Cardiac muscle cell (in vitro differentiated cells and primary cell): ENCODE results near the gene DUSP6. TPM values are rescaled to one million over a fixed set of nuclear protein-coding genes. Genes with fewer than 3 reads are reported as not detected.

Experiments used
- DNase-seq, 2 donors: peaks; one replicate each; pipeline versions ENCODE4 v3.0.0 to v3.0.0-alpha.2; 2010 to 2017; ENCODE audit warnings: low read depth in 1 of 2, low spot score in 1 of 2
- H3K27ac ChIP-seq: fragments of 200-600 bp; sonication (generic); 2 replicates; pipeline ENCODE4 v1.5.1; 2016
- H3K27me3 ChIP-seq: fragments of 200-600 bp; sonication (generic); 2 replicates; pipeline ENCODE4 v1.6.0; 2016; ENCODE audit warnings: control low read depth
- H3K36me3 ChIP-seq: fragments of 200-600 bp; sonication (generic); 2 replicates; pipeline ENCODE4 v1.5.1; 2016; ENCODE audit warnings: control low read depth
- H3K4me1 ChIP-seq: fragments of 200-600 bp; sonication (generic); 2 replicates; pipeline ENCODE4 v1.8.1; 2017; ENCODE audit warnings: low read depth, mild to moderate bottlenecking, mixed run types
- H3K4me3 ChIP-seq: fragments of 200-600 bp; sonication (generic); 2 replicates; pipeline ENCODE4 v1.5.1; 2016; ENCODE audit warnings: mild to moderate bottlenecking
- H3K9me3 ChIP-seq: fragments of 200-600 bp; sonication (generic); 2 replicates; pipeline ENCODE4 v1.5.1; 2017; ENCODE audit warnings: low read depth, mild to moderate bottlenecking, control low read depth
- polyA plus RNA-seq: library from polyadenylated mRNA; unstranded; fragments of >200 nt; fragmentation: Nextera tagmentation; extraction: Ambion mirVana; gene quantifications from 2 replicates; pipeline ENCODE4 v1.2.1, GENCODE V29; 2016
- total RNA-seq: library from RNA; depleted of rRNA; stranded (reverse); fragments of >200 nt; gene quantifications from 2 replicates; pipeline ENCODE4 v1.2.3, GENCODE V29; 2016
- TF ChIP-seq, protein P1 (sequence below): IDR thresholded peaks from 2 replicates; pipeline ENCODE4 v1.5.1; 2012; ENCODE audit warnings: low read depth, mild to moderate bottlenecking, low read length

The DUSP6 gene
- total and polyA plus RNA-seq, 2 experiments from 2014 or later = 191 to 200 TPM

DNA sequence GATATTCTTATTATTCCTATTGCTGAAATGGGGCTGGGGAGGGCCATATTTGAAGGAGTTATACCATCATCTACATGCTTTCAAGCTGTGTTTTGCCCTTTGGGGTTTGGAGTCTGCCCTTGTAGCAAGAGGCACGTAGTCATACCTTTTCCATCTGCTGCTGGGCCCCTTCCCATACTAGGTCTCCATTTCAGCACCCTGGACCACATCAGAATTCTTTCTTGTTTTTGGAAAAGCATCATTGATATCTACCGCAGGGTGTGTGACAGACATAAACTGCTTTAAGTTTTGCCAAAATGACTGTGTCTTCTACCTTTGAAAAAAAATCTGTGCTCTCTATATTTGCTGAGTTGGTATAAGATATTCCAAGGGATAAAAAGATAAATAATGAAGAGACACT, 12.3 kb upstream of the DUSP6 start:
- Histone ChIP-seq H3K27ac (no peak overlapping the region), H3K9me3 (no peaks in the 10 kb centered on the region), H3K27me3 (no peaks in the 10 kb centered on the region), H3K4me1 (peaks cover 4% of the 10 kb centered on the region), H3K4me3 (no peak overlapping the region), H3K36me3 (no peaks in the 10 kb centered on the region)
- TF ChIP-seq, protein P1, sequence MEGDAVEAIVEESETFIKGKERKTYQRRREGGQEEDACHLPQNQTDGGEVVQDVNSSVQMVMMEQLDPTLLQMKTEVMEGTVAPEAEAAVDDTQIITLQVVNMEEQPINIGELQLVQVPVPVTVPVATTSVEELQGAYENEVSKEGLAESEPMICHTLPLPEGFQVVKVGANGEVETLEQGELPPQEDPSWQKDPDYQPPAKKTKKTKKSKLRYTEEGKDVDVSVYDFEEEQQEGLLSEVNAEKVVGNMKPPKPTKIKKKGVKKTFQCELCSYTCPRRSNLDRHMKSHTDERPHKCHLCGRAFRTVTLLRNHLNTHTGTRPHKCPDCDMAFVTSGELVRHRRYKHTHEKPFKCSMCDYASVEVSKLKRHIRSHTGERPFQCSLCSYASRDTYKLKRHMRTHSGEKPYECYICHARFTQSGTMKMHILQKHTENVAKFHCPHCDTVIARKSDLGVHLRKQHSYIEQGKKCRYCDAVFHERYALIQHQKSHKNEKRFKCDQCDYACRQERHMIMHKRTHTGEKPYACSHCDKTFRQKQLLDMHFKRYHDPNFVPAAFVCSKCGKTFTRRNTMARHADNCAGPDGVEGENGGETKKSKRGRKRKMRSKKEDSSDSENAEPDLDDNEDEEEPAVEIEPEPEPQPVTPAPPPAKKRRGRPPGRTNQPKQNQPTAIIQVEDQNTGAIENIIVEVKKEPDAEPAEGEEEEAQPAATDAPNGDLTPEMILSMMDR = no peak
- peak in 1 of 2 donors; percentile 41 for DNase-seq

DNA sequence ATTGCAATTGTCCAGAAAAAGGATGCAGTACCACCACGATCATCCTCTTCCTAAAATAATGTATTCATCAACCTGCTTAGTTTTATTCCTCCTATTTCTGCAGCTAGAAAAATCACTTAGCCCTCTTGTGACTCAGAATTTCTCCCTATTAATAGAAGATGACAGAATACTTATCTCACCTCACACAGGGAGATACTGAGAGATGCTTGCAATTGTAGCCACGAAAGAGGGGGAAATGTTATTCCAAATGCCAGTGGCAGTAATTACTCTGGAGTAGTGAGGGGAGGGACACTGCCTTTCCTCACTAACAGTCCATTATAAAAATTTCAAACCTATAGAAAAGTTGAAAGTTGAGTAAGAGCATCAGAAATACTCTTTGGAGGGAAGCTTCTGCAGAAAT, 11.8 kb upstream of the DUSP6 start:
- Histone ChIP-seq H3K4me1 (no peaks in the 10 kb centered on the region), H3K36me3 (no peaks in the 10 kb centered on the region), H3K27ac (no peak overlapping the region), H3K4me3 (no peak overlapping the region), H3K27me3 (no peaks in the 10 kb centered on the region), H3K9me3 (no peaks in the 10 kb centered on the region)
- DNase-seq = no peak
- TF ChIP-seq, protein P1 = no peak

DNA sequence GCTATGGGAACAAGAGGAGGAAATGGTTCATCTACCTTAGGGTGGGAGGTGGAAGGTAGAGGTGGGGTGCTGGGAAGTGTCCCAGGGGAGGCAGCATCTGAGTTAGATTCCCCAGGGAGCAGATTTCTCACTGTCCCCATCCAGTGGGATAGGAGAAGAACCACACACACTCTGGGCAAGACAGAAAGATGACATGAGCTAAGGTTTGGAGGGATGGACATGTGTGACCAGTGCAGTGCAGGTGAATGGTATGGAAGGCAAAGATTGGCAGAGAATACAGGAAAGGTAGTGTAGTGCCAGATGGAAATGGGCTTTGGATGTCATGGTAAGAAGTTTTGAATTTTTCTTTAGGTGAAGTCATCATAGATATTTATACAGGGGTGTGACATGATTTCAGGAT, 11.3 kb upstream of the DUSP6 start:
- no peaks in the 10 kb centered on the region for H3K9me3 ChIP-seq
- H3K27ac ChIP-seq = no peak overlapping the region
- no peak overlapping the region for H3K4me3 ChIP-seq
- DNase-seq = no peak
- no peaks in the 10 kb centered on the region for H3K27me3 ChIP-seq
- TF ChIP-seq, protein P1 = no peak
- H3K36me3 ChIP-seq = no peaks in the 10 kb centered on the region
- H3K4me1 ChIP-seq = no peaks in the 10 kb centered on the region

DNA sequence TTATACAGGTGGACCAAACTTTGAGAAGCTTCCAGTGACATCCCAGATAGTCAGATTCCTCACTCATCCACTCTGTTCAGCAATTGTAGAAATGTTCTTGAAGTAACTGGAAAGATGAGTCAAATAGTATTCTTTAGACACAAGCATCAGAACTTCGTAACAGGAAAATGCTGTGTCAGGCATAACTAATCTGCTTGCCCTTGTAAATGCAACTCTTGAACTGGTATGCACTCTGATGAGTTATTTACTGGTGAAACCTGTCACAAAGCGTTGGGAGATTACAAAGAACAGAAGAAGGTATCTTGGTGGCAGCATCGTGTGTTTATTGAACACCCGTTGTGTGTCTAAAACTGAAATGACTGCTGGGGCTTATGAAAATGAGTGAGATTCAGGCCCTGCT, 10.8 kb upstream of the DUSP6 start:
- Histone ChIP-seq H3K27ac (peak overlapping the region; percentile 43), H3K36me3 (no peaks in the 10 kb centered on the region), H3K9me3 (no peaks in the 10 kb centered on the region), H3K4me1 (no peaks in the 10 kb centered on the region), H3K27me3 (no peaks in the 10 kb centered on the region), H3K4me3 (no peak overlapping the region)
- TF ChIP-seq, protein P1 = no peak
- DNase-seq = no peak

DNA sequence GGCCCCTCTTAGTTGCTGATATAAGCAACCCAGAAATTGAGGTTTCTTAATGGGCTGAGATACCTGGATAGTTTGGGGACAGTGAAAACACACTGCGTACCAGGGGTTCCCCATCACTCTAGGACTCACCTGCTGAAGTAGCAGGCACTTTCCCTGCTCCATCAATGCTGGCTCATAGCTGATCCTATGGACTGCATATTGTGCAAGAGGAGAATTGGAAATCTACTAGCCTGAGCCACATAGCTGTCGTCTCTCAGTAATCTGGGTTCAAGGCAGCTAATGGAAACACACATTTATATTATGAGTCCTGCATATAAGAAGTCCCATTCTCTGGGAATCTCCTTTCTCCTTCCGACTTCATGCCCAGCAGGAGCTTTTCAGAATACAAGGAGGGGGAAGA, 7.3 kb upstream of the DUSP6 start:
- TF ChIP-seq, protein P1 = no peak
- no peaks in the 10 kb centered on the region for H3K27me3 ChIP-seq
- H3K36me3 ChIP-seq = no peaks in the 10 kb centered on the region
- no peak overlapping the region for H3K27ac ChIP-seq
- no peak for DNase-seq
- no peaks in the 10 kb centered on the region for H3K9me3 ChIP-seq
- peaks cover 22% of the 10 kb centered on the region for H3K4me1 ChIP-seq
- H3K4me3 ChIP-seq = no peak overlapping the region

DNA sequence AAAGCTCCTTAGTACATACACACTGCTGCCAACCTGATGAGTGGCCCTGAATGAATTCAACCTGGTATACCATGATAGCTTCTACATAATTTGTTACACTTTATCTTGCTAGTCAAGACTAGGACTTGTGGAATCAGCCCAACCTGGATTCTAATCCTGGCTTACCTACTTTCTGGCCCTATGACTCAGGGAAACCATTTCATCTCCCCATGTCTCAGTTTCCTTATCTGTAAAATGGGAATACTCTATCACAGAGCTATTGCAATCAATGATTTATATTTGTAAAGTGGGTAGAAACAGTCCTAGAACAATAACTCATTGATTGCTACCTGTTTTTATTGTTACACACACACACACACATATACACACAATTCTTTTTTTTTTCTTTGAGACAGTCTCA, 6.5 kb upstream of the DUSP6 start:
- H3K4me1 ChIP-seq = peaks cover 22% of the 10 kb centered on the region
- no peak overlapping the region for H3K4me3 ChIP-seq
- DNase-seq = no peak
- H3K27me3 ChIP-seq = no peaks in the 10 kb centered on the region
- H3K36me3 ChIP-seq = no peaks in the 10 kb centered on the region
- no peak overlapping the region for H3K27ac ChIP-seq
- no peaks in the 10 kb centered on the region for H3K9me3 ChIP-seq
- TF ChIP-seq, protein P1 = no peak
